ENCODE measurements around the gene PUM1.

PUM1 gene

DNA sequence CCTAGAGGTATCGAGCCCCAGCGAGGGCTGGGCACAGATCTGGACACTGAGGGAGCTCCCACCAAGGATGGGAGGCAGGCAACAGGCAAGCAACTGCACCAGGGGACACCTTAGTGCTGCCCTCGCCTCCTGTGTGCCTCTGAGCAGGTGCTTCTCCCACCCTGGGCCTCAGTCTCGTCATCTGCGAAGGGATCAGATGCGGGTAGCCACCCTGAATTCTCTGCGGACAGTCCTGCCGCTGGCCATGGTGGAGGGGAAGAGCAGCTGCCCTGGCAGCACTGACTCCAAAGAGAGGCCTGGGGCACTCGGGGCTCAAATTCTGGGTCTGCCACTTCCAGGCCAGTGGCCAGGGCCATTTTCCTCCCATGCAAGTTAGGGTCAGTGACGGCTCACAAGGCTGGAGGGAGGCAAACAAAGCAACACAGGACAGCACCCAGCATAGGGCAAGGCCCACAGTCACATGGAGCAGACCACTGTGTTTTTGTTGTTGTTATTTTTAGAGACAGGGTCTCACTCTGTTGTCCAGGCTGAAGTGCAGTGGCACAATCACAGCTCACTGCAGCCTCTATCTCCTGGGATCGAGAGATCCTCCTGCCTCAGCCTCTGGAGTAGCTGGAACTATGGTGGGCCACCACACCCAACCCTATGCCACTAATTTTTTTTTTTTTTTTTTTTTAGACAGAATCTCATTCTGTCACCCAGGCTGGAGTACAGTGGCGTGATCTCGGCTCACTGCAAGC is 149.9 kb downstream of the PUM1 start:
- TF ChIP-seq, protein P1, sequence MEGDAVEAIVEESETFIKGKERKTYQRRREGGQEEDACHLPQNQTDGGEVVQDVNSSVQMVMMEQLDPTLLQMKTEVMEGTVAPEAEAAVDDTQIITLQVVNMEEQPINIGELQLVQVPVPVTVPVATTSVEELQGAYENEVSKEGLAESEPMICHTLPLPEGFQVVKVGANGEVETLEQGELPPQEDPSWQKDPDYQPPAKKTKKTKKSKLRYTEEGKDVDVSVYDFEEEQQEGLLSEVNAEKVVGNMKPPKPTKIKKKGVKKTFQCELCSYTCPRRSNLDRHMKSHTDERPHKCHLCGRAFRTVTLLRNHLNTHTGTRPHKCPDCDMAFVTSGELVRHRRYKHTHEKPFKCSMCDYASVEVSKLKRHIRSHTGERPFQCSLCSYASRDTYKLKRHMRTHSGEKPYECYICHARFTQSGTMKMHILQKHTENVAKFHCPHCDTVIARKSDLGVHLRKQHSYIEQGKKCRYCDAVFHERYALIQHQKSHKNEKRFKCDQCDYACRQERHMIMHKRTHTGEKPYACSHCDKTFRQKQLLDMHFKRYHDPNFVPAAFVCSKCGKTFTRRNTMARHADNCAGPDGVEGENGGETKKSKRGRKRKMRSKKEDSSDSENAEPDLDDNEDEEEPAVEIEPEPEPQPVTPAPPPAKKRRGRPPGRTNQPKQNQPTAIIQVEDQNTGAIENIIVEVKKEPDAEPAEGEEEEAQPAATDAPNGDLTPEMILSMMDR (conservative IDR thresholded peaks at IDR 0.05; ENCODE audit: low read depth, low read length) = no peak
- DNase-seq (ENCODE audit: low read depth) = no peak
- no peak overlapping the region for H3K4me3 ChIP-seq (ENCODE audit: low read depth, low read length)

DNA sequence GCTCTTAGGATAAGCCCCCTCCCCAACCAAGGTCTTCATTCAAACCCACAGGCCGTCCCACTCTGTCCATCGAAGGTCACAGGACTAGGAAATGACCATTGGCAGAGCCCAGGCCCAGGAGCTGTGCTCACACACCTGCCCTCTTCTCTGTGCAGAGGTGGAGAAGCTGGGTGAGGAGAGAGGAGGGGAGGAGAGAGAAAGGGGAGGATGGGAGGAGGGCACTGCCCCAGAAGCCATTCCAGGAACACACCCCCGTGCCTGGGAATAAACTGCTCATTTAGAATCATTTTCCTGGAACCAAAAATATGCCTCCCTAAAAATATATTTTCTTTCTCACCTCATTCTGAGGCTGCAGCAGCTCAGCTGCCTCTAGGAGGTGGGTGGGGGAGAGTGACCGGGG is 150.6 kb downstream of the PUM1 start:
- no peak for DNase-seq (ENCODE audit: low read depth)
- TF ChIP-seq, protein P1 (conservative IDR thresholded peaks at IDR 0.05; ENCODE audit: low read depth, low read length) = no peak
- H3K4me3 ChIP-seq (ENCODE audit: low read depth, low read length) = no peak overlapping the region

DNA sequence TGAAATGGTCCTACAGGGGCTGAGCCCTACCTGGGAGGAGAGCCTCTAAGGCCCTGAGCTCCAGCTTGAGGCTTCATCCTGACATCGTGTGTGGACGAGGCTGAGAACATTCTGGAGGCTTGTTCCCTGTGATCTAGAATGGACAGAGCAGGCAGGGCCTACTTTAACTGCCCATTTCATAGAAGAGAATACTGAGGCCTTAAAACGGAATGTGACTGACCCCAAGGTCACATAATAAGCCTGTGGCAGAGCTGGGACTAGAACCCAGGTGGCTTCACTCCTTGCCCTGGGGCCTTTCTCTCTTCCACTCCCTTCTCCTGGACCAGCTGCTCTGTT is 151.0 kb downstream of the PUM1 start:
- TF ChIP-seq, protein P1 (conservative IDR thresholded peaks at IDR 0.05; ENCODE audit: low read depth, low read length) = no peak
- H3K4me3 ChIP-seq (ENCODE audit: low read depth, low read length) = no peak overlapping the region
- no peak for DNase-seq (ENCODE audit: low read depth)

DNA sequence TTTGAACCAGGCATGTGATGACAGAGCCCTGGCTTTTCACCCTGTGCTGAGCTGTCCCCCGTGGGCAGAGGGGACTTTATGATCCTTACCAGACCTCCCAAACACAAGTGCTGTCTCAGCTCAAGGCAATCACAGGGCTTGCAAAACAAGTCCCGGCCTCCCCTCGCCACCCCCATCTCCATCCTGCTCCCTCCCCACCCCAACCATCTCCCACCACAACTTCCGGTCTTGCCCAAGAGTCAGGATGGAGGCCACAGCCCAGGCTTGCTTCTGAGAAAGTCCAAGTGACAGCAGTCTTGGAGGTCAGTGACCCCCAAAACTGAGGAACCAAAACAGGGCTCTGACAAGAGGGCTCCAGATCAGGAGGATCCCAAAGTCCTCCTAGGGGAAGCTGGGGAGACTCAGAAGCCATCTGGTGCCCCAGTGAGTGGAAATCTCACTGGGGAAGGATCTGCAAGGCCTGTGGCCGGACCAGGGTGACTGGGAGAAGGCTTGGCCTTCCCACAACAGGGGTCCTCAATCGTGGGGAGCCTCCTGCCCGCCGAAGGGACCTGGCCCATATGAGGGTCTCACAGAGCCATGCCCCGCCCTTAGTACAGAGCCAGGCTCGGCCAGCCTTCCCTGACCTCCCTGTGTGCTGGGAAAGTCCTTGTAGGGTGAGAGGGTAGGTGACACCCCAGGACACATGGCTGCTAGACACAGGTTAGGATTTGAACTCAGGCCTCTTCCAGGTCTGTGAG is 152.4 kb downstream of the PUM1 start:
- DNase-seq (ENCODE audit: low read depth) = no peak
- H3K4me3 ChIP-seq (ENCODE audit: low read depth, low read length) = no peak overlapping the region
- TF ChIP-seq, protein P1 (conservative IDR thresholded peaks at IDR 0.05; ENCODE audit: low read depth, low read length) = no peak

DNA sequence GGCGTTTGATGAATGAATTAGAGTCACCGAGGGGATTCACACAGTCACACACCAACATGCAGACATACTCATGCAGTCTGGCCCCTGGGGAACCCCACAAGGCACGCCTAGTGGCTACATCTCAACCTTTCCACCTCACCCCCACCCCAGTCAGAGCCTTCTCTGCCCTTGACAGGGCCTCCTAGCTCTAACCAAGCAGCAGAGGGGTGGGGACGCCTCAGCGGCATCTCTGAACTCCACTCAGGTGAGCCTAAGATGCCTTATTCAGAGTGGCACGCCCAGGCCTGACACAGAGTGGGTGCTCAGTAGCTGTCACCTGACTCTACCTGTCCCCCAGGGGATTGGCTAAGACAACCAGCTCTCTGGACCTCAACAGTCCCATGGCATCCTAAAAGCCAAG is 153.3 kb downstream of the PUM1 start:
- no peak for DNase-seq (ENCODE audit: low read depth)
- H3K4me3 ChIP-seq (ENCODE audit: low read depth, low read length) = no peak overlapping the region
- TF ChIP-seq, protein P1 (conservative IDR thresholded peaks at IDR 0.05; ENCODE audit: low read depth, low read length) = no peak

DNA sequence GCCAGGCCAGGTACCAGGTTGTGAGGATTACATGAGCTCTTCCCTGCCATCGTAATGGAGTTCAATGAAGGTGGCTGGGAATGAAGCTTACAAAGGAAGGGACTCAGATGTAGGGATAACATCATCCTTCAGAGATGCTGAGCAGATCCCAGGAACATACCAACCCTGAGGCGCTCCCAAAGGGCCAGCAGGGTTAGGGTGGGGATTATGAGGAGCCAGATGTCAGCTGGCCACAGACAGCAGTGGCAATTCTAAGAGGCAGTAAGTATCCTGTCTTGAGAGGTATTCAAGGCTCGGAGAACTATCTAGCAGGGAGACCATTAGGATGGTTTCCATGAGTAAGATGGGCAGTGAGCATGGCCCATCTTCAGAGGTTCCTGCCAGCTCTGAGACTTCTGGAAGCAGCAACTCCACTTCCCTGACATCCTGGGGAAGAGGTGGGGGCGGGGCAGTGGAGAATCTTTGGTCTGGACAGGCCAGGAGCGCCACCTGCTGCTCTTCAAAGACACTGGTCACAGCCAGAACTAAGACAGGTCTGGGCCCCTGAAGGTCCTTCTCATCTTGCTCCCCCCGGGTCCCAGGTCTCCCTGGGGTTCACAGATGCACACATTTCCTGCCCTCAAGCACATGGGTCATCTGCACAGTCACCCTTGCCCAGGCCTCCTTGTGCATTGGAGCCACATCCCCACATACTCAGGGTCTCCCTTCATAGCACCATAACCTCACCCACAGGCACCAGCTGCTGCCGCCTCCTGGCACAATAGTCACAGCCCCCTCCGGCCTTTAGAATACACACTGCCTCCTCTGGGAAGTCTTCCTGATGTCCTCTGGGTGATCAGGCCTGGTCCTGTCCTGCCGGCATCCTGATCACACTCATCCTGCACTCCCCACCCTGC is 154.2 kb downstream of the PUM1 start:
- TF ChIP-seq, protein P1 (conservative IDR thresholded peaks at IDR 0.05; ENCODE audit: low read depth, low read length) = peak; percentile 90
- DNase-seq (ENCODE audit: low read depth) = peak; percentile 89
- H3K4me3 ChIP-seq (ENCODE audit: low read depth, low read length) = no peak overlapping the region
